Activated CD8-positive, alpha-beta memory T cell treated with anti-CD3 and anti-CD28 coated beads, Interleukin-2, amount 10 ng/mL, durations not matched to agents 7 days and 5 days (primary cell): ENCODE measurements around the gene FCHSD1. TPM values are rescaled to one million over a fixed set of nuclear protein-coding genes. Genes with fewer than 3 reads are reported as not detected.

Source experiments
- ATAC-seq: fragments of 150-1000 bp; cut with Tn5 transposase; one replicate; pipeline ENCODE4 v1.10.0; 2021; ENCODE audit warnings: moderate library complexity
- CTCF ChIA-PET: fragments of 350-600 bp; sonication (Branson Sonifier 250); formaldehyde crosslinking; loops from one replicate; lab custom pipeline; 2021; ENCODE audit warnings: antibody characterized with exemption; lab: Charles Lee
- DNase-seq: peaks from one replicate; pipeline ENCODE4 v3.0.0-alpha.2; 2020
- H3K27ac Mint-ChIP-seq: one replicate; pipeline ENCODE4 v1.8.0; 2021; ENCODE audit warnings: mild to moderate bottlenecking, mixed read lengths
- H3K27me3 Mint-ChIP-seq: one replicate; pipeline ENCODE4 v1.8.0; 2021; ENCODE audit warnings: mixed read lengths
- H3K36me3 Mint-ChIP-seq: one replicate; pipeline ENCODE4 v1.8.0; 2021; ENCODE audit warnings: mild to moderate bottlenecking, mixed read lengths
- H3K4me1 Mint-ChIP-seq: one replicate; pipeline ENCODE4 v1.8.0; 2021; ENCODE audit warnings: mixed read lengths
- H3K4me3 Mint-ChIP-seq: one replicate; pipeline ENCODE4 v1.8.0; 2021; ENCODE audit warnings: mild to moderate bottlenecking, moderate library complexity, mixed read lengths
- H3K9me3 Mint-ChIP-seq: one replicate; pipeline ENCODE4 v1.8.0; 2022; ENCODE audit warnings: low read depth, mixed read lengths
- total RNA-seq, 2 experiments: library from RNA; stranded (reverse); gene quantifications; one replicate each; pipeline ENCODE4 v1.2.3, GENCODE V29; 2021

FCHSD1 gene
- total RNA-seq, 2 experiments from 2014 or later: 46.5 to 64.1 TPM

- no peaks in the 10 kb centered on the region for H3K9me3 Mint-ChIP-seq
- peak within 1 kb of the TSS; percentile 94 for H3K27ac Mint-ChIP-seq
- H3K4me3 Mint-ChIP-seq: peak within 1 kb of the TSS; percentile 93
- peaks cover 16% of the 10 kb centered on the region for H3K36me3 Mint-ChIP-seq
- DNase-seq (peak; percentile 95), ATAC-seq (peak; percentile 82)
- peaks cover 58% of the 10 kb centered on the region for H3K4me1 Mint-ChIP-seq
- H3K27me3 Mint-ChIP-seq: no peaks in the 10 kb centered on the region
- CTCF ChIA-PET: interaction anchor here (0.7 to 11.1 kb wide), 25 partner anchors 10 to 379 kb away, joined by 3 to 171 read pairs (median 6); partner anchors contain the start of genes DELE1, DIAPH1, FCHSD1 and PCDH1
Observed at GRCh38 chr5:141636413-141637122, 14.7 kb downstream of the FCHSD1 start, which contains the start of the genes HDAC3 and RELL2. Gene HDAC3 (minus strand): TSS chr5:141636849. CDS start chr5:141636790, 59 bp downstream. Gene RELL2 (plus strand): TSS chr5:141636997. CDS start chr5:141638226, 1,229 bp downstream.

DNA sequence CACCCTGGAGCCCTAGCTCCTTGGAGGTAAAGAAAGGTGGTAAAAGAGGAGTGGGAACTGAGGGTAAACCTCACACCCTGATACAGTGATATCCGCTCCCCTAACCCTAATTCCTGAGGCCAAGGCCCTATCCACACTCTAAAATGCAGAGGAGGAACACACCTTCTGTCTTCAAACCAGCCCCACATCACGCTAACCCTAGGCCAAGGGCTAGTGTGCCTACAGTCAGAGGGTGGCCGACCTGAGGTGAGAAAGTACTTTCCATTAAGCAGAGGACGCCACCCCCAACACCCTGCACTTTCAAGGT lies 15.2 kb downstream of the FCHSD1 start:
- Mint-ChIP-seq H3K9me3 (no peaks in the 10 kb centered on the region), H3K27me3 (no peaks in the 10 kb centered on the region), H3K27ac (peak overlapping the region; percentile 85), H3K36me3 (peaks cover 18% of the 10 kb centered on the region), H3K4me1 (peaks cover 53% of the 10 kb centered on the region), H3K4me3 (peak overlapping the region; percentile 93)
- no peak for ATAC-seq
- CTCF ChIA-PET: interaction anchor here (0.7 to 11.1 kb wide), 16 partner anchors 9 to 333 kb away, joined by 3 to 171 read pairs (median 8); partner anchors contain the start of genes DIAPH1, FCHSD1 and RNF14
- DNase-seq: peak; percentile 65

- H3K9me3 Mint-ChIP-seq: no peaks in the 10 kb centered on the region
Observed at GRCh38 chr5:141635646-141636045, 15.6 kb downstream of the FCHSD1 start.

DNA sequence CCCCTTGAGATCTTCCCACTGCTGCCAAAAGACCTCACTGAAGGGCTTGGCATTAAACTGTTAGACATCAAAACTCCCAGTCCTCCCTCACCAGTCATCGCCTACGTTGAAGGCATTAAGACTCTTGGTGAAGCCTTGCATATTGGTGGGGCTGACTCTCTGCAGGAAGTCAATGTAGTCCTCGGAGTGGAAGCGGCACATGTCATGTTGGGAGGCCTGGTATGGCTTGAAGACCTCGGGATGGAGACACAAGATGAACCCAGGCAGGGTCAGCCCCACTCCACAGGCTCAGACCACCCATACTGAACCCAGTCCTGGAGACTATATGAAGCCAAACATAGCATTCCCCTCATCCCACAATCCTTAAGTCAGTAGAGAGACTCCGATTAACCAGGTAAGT lies 16.5 kb downstream of the FCHSD1 start:
- CTCF ChIA-PET: interaction anchor here (1.2 to 11.1 kb wide), 10 partner anchors 10 to 325 kb away, joined by 3 to 171 read pairs (median 5); partner anchors contain the start of genes DIAPH1 and FCHSD1
- ATAC-seq: no peak
- H3K27ac Mint-ChIP-seq: peak overlapping the region; percentile 85

More at GRCh38 chr5:141635646-141636045, 15.6 kb downstream of the FCHSD1 start:
- ATAC-seq (no peak), DNase-seq (no peak)
- peaks cover 49% of the 10 kb centered on the region for H3K4me1 Mint-ChIP-seq
- H3K27ac Mint-ChIP-seq: peak overlapping the region; percentile 85
- peaks cover 15% of the 10 kb centered on the region for H3K36me3 Mint-ChIP-seq
- peak overlapping the region; percentile 93 for H3K4me3 Mint-ChIP-seq
- CTCF ChIA-PET: interaction anchor here (1.0 to 11.1 kb wide), 11 partner anchors 9 to 334 kb away, joined by 3 to 171 read pairs (median 16); partner anchors contain the start of genes DIAPH1 and RNF14
- H3K27me3 Mint-ChIP-seq: no peaks in the 10 kb centered on the region

DNA sequence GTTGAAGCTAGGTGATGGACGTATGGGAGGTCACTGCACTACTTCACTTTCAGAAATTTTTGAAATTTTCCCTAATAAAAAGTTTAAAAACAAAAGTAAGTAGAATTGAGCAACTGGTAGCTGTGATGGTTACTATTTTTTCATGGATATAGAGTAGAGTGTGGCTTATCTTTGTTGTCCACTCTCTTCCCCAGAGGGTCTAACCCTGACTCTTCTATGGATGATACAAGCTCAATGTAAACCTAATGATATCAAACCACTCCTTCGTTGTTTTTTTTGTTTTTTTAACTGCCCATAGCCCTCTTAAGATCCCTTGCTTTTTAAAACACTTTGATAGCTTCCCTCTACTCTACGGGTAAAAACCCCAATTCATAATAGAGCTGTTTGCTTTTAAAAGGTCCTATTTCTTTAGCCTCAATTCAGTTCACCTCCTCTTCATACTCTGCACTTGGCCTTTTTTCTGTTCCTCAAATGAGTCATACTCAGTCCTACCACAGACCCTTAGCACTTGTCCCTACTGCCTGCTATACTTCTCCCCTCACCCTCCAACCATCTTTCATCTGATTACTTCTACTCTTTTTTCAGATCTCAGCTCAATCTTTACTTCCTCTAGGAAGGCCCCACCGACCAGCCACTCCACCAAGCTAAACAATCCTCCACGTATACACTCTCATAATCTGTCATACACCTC lies 17.2 kb downstream of the FCHSD1 start:
- CTCF ChIA-PET: interaction anchor here (0.8 to 11.1 kb wide), 11 partner anchors 9 to 326 kb away, joined by 3 to 171 read pairs (median 5); partner anchors contain the start of genes DIAPH1 and FCHSD1
- H3K4me3 Mint-ChIP-seq: peak overlapping the region; percentile 12
- H3K36me3 Mint-ChIP-seq: peaks cover 23% of the 10 kb centered on the region
- DNase-seq (no peak), ATAC-seq (no peak)
- peaks cover 44% of the 10 kb centered on the region for H3K4me1 Mint-ChIP-seq
- H3K27ac Mint-ChIP-seq: peak overlapping the region; percentile 78
- no peaks in the 10 kb centered on the region for H3K9me3 Mint-ChIP-seq
- no peaks in the 10 kb centered on the region for H3K27me3 Mint-ChIP-seq

More for the DNA sequence above, 16.5 kb downstream of the FCHSD1 start:
- no peaks in the 10 kb centered on the region for H3K27me3 Mint-ChIP-seq
- peak overlapping the region; percentile 93 for H3K4me3 Mint-ChIP-seq
- peaks cover 46% of the 10 kb centered on the region for H3K4me1 Mint-ChIP-seq
- no peak for DNase-seq
- no peaks in the 10 kb centered on the region for H3K9me3 Mint-ChIP-seq
- H3K36me3 Mint-ChIP-seq: peaks cover 19% of the 10 kb centered on the region

GRCh38 chr5:141632650-141633049 lies 18.6 kb downstream of the FCHSD1 start:
- Mint-ChIP-seq H3K4me1 (peaks cover 34% of the 10 kb centered on the region), H3K36me3 (peaks cover 35% of the 10 kb centered on the region), H3K9me3 (no peaks in the 10 kb centered on the region), H3K4me3 (no peak overlapping the region), H3K27me3 (no peaks in the 10 kb centered on the region), H3K27ac (no peak overlapping the region)
- CTCF ChIA-PET: interaction anchor here (0.6 to 11.1 kb wide), 7 partner anchors 8 to 69 kb away, joined by 3 to 171 read pairs (median 11); partner anchors contain the start of gene DIAPH1
- DNase-seq (no peak), ATAC-seq (no peak)

GRCh38 chr5:141630570-141631140 lies 20.6 kb downstream of the FCHSD1 start:
- ATAC-seq (no peak), DNase-seq (no peak)
- peaks cover 42% of the 10 kb centered on the region for H3K36me3 Mint-ChIP-seq
- H3K9me3 Mint-ChIP-seq: no peaks in the 10 kb centered on the region
- no peak overlapping the region for H3K4me3 Mint-ChIP-seq
- CTCF ChIA-PET: interaction anchor here (0.9 to 11.1 kb wide), 5 partner anchors 8 to 64 kb away, joined by 3 to 171 read pairs (median 9); partner anchors contain the start of gene DIAPH1
- no peaks in the 10 kb centered on the region for H3K27me3 Mint-ChIP-seq
- H3K4me1 Mint-ChIP-seq: peaks cover 28% of the 10 kb centered on the region
- H3K27ac Mint-ChIP-seq: no peak overlapping the region

- CTCF ChIA-PET: interaction anchor here (2.5 to 11.1 kb wide), 2 partner anchors 10 to 62 kb away, joined by 7 to 171 read pairs; partner anchors contain the start of gene DIAPH1
- Mint-ChIP-seq H3K27ac (no peak overlapping the region), H3K4me1 (peaks cover 18% of the 10 kb centered on the region), H3K27me3 (no peaks in the 10 kb centered on the region), H3K36me3 (peaks cover 48% of the 10 kb centered on the region), H3K9me3 (no peaks in the 10 kb centered on the region), H3K4me3 (no peak overlapping the region)
- ATAC-seq (no peak), DNase-seq (no peak)
Observed at GRCh38 chr5:141628175-141628788, 22.9 kb downstream of the FCHSD1 start.

DNA sequence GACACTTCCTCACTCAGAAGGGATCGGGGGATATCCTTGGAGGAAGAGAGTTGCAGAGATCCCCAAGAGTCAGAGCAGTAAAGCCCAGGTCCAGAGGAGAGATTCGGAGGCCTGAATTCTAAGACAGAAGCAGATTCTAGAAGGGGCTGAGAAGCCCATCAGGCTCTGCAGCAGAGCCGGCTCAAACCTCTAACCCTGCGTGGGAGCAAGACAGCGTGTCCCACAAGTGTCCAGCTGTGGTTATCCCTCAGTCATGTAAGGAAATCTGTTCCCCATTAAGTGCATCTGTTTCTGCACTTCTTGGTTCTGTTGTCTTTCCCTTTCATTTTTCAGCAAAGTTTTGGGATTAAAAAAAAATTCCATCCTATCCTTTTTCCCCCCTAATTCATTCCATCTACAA lies 27.6 kb downstream of the FCHSD1 start:
- Mint-ChIP-seq H3K9me3 (no peaks in the 10 kb centered on the region), H3K27ac (peak overlapping the region; percentile 91), H3K36me3 (peaks cover 46% of the 10 kb centered on the region), H3K27me3 (no peaks in the 10 kb centered on the region), H3K4me1 (peaks cover 31% of the 10 kb centered on the region), H3K4me3 (peak overlapping the region; percentile 36)
- DNase-seq (no peak), ATAC-seq (no peak)
- CTCF ChIA-PET: interaction anchor here (0.8 to 12.8 kb wide), 13 partner anchors 7 to 60 kb away, joined by 3 to 375 read pairs (median 5); partner anchors contain the start of genes FCHSD1, HDAC3 and RELL2

DNA sequence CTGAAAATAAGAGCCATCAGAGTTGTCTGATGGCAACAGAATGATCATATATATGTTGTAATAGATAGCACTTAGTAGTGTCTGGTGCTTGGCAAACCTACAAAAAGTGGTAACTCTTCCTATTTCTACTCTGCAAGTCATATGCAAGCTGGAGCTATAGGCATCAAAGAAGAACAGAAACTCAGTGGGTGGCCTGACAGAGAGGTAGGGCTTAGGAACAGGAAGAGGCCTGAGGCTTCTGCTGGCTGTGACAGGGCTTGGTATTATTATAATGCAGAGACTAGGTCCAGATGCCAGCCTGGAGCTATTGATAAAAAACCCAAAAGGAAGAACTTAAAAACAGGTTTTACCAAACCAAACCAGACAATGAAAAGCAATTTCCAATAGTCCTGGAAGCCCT lies 28.0 kb downstream of the FCHSD1 start:
- Mint-ChIP-seq H3K4me3 (peak overlapping the region; percentile 36), H3K9me3 (no peaks in the 10 kb centered on the region), H3K4me1 (peaks cover 31% of the 10 kb centered on the region), H3K27me3 (no peaks in the 10 kb centered on the region), H3K27ac (peak overlapping the region; percentile 91), H3K36me3 (peaks cover 44% of the 10 kb centered on the region)
- peak; percentile 63 for DNase-seq
- ATAC-seq: peak; percentile 13
- CTCF ChIA-PET: interaction anchor here (0.8 to 12.8 kb wide), 11 partner anchors 8 to 59 kb away, joined by 3 to 375 read pairs (median 5); partner anchors contain the start of genes FCHSD1, HDAC3 and RELL2

- H3K4me3 Mint-ChIP-seq: peak within 1 kb of the TSS; percentile 100
- peaks cover 54% of the 10 kb centered on the region for H3K36me3 Mint-ChIP-seq
- ATAC-seq: peak; percentile 93
- peaks cover 55% of the 10 kb centered on the region for H3K4me1 Mint-ChIP-seq
- peak within 1 kb of the TSS; percentile 98 for H3K27ac Mint-ChIP-seq
- CTCF ChIA-PET: interaction anchor here (0.6 to 12.8 kb wide), 19 partner anchors 15 to 293 kb away, joined by 3 to 375 read pairs (median 7); partner anchors contain the start of genes FCHSD1, HDAC3 and RELL2
- H3K9me3 Mint-ChIP-seq: no peaks in the 10 kb centered on the region
- H3K27me3 Mint-ChIP-seq: no peaks in the 10 kb centered on the region
- DNase-seq: peak; percentile 98
Observed at GRCh38 chr5:141618804-141619554, 32.2 kb downstream of the FCHSD1 start, which contains the start of gene DIAPH1. Gene DIAPH1 (minus strand): TSS chr5:141619000. CDS start chr5:141618914, 86 bp downstream.
